ENCODE measurements around the gene FREM1.

FREM1 gene

GRCh38 chr9:14813336-14814248, 96.6 kb downstream of the FREM1 start:
- no peak for DNase-seq

- no peak for DNase-seq
Measured at GRCh38 chr9:14812806-14813205, 97.4 kb downstream of the FREM1 start.

- no peak for DNase-seq
Measured at GRCh38 chr9:14811844-14812243, 98.4 kb downstream of the FREM1 start.

- no peak for DNase-seq
Measured at GRCh38 chr9:14806941-14807520, 103.2 kb downstream of the FREM1 start.

- DNase-seq, result no peak
Measured at GRCh38 chr9:14799030-14799429, 111.2 kb downstream of the FREM1 start.

DNA sequence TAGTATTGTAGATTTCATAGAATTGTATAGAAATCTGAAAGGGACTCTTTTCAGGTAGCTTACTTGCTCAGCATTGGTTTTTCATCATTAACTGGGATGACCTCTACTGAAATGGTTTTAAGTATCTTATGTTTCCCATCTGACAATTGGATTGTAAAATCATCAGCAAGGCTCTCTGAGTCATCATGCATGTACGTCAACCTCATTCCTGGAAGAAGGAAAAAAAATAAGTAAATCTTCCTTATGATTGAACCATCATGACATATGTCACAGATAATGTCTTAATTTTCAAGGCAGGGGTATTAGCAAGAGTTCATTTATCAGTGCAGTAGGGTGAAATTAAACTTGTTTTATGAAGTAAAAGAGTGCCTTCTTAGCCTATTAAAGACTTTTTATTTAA, 112.8 kb downstream of the FREM1 start:
- DNase-seq, result no peak

GRCh38 chr9:14793389-14793788, 116.8 kb downstream of the FREM1 start:
- no peak for DNase-seq

- DNase-seq, result no peak
Measured at GRCh38 chr9:14790628-14791027, 119.6 kb downstream of the FREM1 start.

- no peak for DNase-seq
Measured at GRCh38 chr9:14788846-14789245, 121.4 kb downstream of the FREM1 start.

- DNase-seq, result no peak
Measured at GRCh38 chr9:14783358-14783757, 126.9 kb downstream of the FREM1 start.

DNA sequence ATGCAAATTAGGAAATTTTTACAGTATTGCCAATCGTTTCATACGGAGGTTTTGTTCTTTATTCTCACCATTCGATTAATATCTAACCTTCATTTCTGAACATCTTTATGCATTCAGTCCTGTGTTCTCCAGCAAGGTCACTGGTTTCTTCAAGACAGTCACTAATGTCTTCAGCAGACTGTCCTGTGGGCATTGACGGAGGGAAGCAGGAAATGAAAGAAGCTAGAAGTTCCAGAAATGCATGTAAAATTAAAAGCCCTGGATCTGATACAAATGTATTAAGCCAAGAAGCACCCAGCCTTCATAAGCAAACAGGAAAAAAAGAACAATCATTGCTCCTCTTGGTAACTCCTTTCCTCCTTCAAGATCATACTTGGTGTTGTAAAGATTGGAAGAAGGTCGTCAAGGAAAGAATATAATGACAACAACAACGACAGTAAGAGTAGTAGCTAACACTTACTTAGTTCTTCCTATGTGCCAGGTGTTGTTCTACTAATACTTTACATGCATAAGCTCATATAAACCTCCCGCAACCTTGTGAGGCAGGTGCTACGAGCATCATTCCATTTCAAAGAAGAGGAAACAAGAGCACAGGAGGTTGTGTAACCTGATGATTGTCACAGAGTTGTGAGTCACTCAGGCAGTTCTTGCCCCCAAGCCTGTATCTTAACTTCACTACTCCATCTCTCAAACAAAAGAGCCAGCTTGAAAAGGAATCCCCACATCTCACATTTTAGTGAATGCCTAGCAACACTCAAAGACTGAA, 127.8 kb downstream of the FREM1 start:
- DNase-seq, result no peak

DNA sequence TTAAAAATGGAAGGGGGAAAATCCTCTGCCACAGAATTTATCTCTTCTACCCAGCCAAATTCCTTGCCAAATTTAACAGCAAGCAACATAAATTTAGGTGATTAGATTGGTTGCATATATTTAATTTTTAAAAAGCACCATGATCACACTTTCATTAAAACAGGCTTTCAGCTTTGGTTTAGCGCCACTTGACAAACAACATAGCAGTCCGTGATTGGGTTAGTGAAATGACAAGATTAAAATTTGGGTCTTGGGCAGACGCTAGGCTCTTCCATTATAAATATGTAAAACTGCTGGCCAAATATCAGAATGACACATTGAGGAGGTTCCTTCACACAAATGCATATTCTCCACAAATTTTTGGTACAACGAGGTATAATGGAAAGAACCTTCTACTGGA, 129.5 kb downstream of the FREM1 start:
- no peak for DNase-seq

- DNase-seq, result no peak
Measured at GRCh38 chr9:14780251-14780650, 130.0 kb downstream of the FREM1 start.

DNA sequence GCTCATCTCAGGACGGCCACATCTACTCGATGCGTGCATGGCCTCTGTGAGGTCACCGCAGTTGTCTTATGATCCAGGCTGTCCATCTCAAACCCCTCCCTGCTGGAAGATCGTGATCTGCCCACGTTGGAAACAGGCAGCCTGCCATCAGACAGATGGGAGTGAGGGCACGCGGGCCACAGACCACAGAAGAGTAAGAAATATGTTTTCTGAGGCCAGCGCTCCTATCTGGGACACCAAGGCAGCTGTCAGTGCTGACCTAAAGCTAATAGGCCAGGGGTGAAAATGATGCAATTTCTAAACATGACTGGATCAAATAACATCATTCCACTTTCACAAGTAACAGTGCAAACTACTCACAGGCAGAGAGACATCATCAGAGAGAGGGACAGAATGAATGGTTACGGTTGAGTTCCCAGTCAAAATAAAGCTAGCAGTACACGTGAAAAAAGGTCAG, 130.6 kb downstream of the FREM1 start:
- DNase-seq, result no peak

- DNase-seq, result no peak
Measured at GRCh38 chr9:14778565-14778964, 131.7 kb downstream of the FREM1 start.

DNA sequence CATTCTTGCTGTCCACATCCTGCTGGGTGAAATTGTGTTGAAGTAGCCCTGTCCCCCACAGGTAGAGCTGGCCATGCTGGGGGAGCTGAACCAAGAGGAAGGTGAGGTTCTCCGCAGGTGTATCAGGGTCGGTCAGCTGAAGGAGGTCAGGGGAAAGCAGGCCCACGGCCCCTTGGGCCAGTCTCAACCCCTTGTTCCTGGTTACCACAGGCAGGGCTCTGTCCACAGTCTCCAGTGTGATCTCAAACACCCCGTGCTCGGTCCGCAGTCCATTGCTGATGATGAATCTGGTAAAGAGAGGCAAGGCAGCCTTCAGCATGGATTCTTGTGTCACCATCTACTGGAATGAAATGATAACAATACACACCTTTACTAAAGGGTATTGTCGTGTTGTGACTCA, 134.3 kb downstream of the FREM1 start:
- DNase-seq, result no peak

DNA sequence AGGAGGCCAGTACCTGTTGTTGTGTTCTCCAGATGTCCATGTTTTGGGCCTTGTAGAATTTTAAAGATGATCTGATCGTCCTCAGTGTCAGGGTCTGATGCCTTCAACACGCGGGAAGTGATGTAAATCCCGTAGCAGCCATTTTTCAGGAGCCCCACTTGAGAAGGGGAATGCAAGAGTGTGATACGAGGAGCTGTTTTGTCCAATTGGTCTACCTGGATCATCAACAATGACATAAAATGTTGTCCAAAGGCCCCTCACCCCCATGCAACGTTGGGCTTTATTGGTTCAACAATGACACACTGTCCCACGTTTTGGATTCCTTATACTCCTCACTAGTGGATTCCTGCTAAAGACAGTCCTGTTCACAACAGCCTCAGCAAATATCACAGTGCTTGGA, 139.6 kb downstream of the FREM1 start:
- DNase-seq, result no peak

GRCh38 chr9:14769230-14769571, 141.0 kb downstream of the FREM1 start:
- DNase-seq, result no peak

- no peak for DNase-seq
Measured at GRCh38 chr9:14768405-14769229, 141.6 kb downstream of the FREM1 start.

DNA sequence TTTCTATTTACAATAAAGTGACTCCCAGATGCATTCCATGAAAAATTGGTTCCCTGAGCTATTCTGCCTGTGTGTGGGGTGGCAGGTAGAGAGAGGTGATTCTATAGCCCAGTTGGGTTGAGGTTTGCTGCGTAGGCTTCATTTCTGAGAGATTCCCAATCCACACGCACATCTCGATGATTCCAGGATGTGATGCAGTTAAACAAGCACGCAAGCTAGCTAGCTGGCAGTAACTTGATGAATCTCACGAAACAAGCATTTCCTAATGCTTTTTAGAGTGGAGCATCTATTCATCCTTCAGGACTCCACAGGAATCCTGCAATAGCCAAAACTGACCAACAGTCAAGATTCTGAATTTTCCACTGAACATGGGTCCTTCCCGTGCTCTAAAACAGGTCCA, 143.9 kb downstream of the FREM1 start:
- DNase-seq, result no peak

DNA sequence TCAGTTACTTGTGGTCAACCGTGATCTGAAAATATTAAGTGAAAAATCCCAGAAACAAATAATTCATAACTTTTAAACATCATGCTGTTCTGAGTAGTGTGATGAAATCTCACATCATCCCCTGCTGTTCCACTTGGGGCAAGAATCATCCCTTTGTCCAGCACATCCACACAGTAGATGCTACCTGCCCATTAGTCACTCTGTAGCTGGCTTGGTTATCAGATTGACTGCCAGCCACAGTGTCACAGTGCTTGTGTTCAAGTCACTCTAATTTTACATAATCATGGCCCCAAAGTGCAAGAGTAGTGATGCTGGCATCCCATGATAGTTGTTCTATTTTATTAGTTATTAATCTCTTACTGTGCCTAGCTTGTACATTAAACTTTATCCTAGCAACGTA, 148.6 kb downstream of the FREM1 start:
- no peak for DNase-seq

GRCh38 chr9:14760060-14760459, 150.2 kb downstream of the FREM1 start:
- no peak for DNase-seq

DNA sequence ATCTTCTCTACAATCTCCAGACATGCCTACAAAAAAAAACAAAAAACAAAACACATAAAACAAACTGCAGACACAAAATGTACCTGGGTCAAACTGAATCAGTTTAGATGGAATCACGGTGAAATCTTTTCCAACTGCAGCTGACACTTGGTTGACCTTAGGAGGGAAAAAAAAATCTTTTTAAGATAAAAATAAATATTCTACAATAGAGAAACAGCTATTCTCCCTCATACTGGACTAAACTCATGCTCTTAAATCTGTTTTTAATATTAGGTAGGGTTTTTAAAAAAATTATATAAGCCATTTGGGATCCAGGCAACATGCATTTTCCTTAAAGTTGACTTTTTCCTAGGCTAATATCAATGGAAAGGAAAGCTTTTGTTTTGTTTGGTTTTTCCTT, 153.9 kb downstream of the FREM1 start:
- no peak for DNase-seq
